ENCODE results near the gene PPP1R1C.
"Not testable (repeated sequence)": the region's sequence is repeated elsewhere in the genome, so short reads cannot be mapped to it uniquely, and the experiment has no call there.

Gene PPP1R1C, protein sequence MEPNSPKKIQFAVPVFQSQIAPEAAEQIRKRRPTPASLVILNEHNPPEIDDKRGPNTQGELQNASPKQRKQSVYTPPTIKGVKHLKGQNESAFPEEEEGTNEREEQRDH

DNA sequence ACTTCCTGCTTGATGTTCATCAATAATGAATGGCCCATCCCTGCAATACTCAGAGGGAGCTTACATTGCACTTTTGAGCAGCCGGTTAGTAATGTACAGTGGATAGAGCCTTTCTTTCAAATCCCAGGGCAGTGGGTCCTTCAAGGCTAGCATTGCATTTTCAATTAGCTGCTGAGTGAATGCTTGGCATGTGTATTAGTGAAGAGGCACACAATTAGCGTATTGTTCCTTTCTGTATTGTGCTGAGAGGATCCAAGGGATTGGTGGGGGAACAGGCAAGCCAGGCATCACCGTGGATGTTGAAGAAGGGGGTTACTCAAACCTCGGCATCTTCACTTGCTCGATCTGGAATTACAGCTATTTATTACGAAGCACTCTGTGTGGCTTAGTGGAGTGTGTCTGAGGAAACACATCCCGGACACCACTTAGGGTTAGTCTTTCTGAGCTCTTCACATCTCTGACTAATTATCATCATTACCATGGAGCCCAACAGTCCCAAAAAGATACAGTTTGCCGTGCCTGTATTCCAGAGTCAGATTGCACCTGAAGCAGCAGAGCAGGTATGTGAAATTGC, at the start of gene PPP1R1C:
PPP1R1C (plus strand) TSS at position 222 of the 574 bp plus-strand sequence; CDS start at position 480, 258 bp downstream.
- DNase-seq = no peak

DNA sequence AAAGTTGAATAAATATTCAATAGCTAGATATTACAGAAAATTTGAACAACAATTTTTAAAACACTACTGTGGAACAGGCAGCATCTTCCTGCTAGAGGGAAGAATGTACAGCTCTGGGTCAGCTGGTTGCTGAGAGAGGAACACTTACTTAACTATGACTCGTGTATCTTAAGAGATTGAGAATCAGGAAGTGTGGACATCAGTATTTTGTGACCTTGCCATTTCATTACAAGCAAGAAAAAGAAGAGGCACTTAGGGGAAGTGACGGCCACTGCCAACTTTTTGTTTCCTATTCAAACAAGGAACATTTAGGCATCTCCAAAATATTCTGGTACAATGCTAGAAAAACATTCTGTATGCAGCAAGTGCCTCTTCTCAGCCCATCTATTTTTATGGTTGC, 48.2 kb upstream of the PPP1R1C start:
- DNase-seq = no peak

DNA sequence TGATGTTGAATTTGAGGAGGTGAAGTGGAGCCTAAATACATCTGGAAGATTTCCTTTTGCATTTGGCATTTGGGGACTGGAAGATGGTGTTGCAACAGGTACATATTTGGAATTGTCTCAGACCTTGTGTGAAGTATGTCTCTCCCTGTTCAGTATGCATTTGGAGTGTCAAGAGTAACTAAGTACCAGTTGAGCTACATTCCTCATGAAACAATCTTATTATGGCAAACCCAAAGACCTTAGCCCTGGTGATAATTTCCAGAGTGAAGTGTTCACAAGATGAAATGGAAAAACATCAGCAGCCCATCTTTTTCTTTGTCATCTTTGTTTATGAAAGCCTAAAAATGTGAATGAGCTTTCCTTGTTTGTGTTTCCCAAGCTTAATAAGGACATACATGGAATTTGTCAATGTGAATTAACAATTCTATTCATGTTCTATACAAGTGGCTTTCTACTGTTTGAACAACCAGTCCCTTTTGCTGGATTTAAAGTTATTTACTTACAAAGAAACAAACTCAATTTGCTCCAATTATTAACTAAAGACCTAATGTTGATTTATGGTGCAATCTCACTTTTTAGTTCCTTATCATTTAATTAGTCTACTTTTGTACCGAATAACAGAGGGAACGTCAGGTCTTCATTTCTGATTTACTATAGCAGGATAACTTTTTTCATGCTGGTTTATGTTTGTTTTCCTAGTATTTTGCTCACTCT, 42.1 kb upstream of the PPP1R1C start:
- DNase-seq = no peak

DNA sequence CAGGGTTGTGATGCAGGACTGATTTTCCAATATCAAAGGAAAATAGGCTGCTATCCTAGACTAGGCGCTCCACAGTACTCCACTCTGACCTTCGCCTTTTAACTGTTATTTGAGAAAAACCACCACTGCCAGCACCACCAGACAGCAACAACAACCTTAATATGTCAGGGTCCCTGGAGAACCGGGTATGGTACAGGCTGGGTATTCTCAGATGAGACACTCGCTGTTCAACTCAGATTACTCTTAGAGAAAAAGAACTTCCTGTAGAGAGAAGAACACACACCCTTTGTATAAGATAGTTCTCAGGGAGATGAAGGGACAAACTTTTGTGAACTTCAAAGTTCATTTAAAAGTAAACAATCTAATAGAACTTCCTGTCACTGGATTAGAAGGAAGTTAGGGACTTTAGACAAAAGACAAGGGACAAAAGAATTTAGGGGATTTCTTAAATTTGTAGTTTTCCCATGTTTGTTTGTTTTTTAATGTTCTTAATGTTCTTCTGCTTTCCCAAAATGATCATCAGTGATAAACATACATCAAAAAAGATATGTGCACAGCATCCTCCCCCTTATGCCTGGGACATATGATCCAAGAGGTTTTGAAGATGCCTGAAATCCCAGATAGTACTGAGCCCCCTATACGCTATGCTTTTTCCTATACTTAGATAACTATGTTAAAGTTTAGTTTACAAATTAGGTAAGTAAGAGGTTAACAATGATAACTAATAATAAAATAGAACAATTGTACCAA, 41.3 kb upstream of the PPP1R1C start:
- DNase-seq = no peak

DNA sequence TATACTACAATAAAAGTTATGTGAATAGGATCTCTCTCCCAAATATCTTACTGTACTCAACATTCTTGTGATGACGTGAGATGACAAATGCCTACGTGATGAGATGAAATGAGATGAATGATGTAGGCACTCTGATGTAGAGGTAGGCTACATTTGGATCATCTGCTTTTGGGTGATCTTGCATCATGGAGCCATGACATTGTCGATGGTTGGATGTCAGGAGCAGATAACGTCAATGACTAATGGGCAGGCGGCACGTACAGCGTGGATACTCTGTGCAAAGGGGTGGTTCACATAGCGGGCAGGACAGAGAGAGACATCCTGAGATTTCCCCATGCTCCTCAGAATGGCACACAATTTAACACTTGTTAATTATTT, 40.8 kb upstream of the PPP1R1C start:
- no peak for DNase-seq

DNA sequence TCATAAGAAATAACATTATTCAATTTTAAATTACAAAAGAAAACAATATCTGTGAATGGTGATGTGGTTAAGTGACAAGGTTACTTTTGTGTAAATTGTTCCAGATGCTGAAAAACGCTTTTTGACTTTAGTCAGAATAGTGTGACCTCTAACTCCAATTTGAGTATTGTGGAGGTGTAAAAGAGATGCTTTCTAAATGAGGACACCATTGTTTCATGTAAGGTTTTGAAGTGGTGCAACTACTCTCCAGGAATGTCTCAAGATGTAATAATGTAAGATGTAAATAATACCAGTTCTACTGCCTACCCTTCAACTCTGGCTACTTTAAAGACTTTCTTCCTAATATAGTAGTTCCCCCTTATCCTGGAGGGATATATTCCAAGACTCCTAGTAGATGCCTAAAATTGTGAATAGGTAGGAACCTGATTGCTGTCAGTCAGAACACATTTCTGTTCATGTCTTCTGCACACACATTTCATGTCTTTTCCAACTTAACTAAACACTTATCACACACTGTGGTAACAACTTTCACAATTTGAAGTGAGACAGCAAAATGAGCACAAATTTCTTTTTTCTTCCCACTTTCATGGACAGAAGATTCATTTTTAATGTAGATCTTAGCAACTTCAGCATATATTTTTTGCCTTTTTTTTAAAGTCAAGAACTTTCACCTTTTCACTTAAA, 39.1 kb upstream of the PPP1R1C start:
- no peak for DNase-seq

DNA sequence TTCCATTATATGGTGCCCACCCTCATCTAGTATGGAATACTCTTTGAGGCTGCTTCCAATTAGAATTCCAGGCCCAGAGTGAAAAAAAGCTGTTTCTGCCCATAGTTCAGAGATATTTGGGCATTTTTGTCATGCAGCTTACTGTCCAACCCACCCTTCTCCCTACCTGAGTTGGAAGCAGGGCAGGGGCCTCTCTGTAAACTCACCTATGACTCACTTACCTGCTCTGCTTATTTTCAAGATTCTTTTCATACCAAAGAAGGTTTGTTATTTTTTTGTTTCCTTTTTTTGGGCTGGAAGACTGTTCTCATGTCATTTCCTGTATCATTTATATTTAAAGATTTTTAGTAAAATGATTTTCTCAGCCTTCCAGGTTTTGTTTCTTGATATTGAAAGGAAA, 38.4 kb upstream of the PPP1R1C start:
- DNase-seq = no peak

DNA sequence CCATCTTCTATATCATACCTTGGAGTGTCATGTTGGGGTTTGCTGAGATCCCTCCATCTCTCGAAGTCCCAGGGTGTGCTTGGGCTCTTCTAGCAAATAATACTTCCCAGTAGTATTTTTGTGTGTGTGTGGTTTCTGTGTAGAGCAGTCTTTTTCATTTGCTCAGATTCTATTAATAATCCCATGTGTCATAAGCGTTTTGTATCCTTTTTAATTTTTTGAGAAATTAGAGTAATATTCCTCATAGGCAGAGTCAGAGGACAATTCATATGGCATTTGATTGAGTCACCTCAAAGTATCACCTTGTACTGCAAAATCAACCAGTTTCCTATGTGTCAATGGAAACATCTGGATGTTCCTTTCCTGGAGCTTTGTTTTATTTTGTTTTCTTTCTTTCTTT, 37.4 kb upstream of the PPP1R1C start:
- DNase-seq = no peak

DNA sequence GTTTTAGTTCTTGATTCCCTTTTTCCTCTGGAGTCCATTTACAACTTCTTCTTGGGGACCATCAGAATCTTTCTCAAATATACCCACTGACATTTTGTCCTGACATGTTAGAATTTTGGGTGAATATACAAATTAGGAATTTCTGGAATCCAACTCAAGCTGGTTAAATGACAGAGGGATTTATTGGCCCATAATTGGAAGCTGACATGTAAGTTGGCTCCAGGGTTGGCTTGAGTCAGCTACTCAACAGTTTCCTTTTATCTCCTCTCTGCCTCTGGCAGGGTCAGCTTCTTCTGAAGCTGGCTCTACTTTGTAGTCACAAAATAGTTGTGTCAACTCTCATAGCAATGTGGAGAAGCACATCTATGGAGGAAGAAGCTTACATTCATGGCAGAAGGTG, 36.6 kb upstream of the PPP1R1C start:
- DNase-seq = no peak

DNA sequence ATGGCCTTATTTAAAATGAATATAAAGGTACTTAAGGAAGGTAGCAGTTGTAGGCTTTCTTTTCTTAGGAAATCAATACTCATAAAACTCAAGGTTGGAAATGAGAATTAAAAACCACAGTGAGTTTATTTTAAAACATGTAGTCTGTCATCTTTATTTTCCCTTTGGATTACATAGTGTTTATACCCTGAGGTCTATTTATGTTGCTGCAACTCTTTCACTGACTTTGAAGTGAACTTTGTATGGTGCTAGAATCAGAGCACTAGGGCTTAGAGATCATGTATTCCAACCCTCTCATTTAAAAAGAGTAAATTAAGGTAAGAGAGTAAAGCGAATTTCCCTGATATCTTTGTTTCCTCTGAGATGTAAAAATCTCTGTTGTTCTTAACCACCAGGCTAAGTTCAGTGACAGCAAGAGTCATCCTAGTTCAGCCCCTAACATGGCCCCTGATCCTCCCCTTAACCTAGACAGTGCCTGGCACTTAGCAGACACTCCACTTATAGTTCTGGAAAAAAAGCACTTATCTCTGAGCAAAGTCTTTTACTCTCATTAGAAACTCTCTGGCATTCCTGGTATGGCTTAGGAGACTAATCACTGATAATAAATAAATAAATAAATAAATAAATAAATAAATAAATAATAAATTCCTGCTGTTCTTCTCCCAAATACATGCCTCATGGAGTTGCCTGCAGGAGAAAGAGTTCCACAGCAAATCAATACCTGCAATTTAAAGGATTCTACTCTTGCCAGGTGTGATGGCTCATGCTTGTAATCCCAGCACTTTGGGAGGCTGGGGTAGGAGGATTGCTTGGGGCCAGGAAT, 33.0 kb upstream of the PPP1R1C start:
- DNase-seq = no peak

DNA sequence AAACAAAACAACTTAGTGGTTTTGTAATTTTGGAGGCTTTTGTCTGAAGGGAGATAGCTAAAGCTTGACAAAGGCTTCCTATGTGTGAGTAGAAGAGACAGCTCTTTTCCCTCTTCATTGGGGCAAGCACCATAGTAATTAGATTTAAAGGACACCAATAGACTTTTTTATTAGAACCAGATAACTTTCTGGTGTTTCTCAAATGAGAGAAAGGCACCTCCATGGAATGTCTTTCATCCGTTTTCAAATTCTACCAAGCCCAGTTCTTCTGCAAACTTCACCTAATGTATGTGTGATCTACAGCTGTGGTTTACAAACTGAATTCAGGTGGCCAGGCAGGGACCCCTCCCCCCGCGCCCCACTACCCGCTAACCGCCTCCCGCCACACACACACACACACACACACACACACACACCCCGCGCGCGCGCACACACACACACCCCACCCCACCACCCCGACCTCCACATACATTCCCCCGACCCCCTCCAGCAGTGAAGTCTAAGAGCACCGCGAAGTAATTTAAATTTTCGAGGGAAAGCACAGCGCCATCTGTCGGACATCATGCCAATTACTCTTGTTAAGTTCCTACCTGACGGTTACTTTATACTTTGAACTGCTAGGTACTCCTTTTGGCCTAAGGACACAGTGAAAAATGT, 31.6 kb upstream of the PPP1R1C start:
- DNase-seq = peak; percentile 38

DNA sequence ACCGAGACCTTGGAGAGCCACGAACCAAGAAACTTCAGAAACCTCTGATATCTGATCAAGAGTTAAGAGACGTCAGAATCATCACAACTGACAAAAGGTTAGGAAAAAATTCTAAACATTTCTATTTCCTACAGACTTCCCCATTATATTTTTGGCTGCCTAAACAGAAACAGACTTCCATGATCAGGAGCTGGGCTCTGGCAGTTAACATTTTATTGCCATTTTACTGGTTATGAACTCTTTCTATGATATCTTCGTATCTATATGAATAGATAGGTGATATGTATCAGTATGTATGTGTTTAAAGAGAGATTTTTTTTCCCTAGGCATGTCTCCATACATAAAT, 31.1 kb upstream of the PPP1R1C start:
- DNase-seq = no peak

DNA sequence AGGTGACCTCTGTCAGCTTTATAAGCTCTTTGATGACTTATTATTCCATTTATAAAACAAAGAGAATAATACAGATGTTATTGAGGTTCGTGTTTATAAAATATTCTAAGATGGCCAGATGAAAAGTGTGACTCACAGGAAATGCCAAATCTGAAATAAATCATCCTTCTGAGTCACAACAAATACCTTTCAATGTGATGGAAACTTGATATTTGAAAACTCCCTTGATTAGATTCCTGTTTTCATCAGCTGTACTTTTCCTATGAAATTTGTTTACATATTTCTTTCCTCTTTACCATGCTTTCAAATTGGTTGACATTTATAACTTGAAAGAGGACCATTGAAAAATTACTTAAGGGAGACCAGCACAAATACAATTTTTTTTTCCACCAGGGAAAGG, 30.6 kb upstream of the PPP1R1C start:
- DNase-seq = no peak

DNA sequence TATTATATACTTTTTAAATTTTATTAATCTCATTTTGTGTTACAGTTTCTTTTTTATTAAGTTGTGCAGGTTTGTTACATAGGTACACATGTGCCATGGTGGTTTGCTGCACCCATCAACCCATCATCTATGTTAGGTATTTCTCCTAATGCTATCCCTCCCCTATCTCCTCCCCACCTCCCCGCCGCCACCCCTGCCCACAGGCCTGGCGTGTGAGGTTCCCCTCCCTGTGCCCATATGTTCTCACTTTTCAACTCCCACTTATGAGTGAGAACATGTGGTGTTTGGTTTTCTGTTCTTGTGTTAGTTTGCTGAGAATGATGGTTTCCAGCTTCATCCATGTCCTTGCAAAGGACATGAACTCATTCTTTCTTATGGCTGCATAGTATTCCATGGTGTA, 29.8 kb upstream of the PPP1R1C start:
- DNase-seq = not testable (repeated sequence)

DNA sequence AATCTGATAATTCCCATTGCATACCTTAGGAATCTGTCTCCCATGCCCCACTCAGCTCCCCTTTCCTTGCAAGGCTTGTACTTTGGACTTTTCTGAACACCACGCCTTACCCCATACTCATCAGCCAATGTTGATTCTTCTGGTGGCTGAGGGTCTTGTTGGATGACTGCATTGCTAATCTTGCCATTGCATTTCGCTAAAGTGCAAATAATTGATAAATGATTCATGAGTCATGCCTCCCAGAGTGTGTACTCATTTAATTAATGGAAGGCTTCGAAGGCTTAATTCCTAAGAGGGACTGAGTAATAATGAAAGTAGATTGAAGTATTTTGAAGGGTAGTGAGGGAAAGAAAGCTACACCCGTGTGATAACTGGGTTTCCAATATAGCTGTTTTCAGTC, 28.0 kb upstream of the PPP1R1C start:
- DNase-seq = no peak

DNA sequence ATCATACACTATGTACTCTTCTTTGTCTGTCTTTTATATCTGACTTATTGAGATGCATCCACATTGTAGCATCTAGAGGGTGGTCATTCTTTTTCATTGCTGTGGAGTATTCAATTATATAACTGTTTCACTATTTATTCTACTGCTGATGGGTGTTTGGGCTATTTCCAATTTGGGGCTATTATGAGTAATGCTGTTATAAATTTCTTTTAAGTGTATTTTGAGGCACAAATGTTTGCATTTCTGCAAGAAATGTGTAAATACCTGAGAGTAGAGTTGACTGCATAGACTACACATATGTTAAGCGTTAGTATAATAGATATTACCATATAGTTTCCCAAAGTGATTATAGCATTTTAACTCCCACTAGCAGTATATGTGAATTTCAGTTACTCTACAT, 26.9 kb upstream of the PPP1R1C start:
- DNase-seq = no peak

DNA sequence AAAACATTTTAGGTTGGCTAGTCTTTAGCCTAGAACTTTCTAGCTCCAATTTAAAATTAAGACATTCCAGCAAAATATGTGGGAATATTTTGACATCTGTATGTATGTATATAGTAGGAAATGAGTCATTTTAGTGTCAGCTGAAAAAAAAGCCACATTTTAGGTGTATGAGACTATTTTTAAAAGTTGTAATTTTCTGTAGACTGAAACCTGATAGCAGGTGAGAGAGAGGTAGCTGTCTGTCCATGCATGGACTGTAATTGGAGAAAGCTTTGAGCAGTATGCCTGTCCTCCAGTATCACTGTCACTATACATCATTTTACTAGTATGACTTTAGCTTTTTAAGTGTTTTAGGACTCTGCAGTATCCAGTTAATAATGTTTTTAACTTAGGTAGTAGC, 26.1 kb upstream of the PPP1R1C start:
- no peak for DNase-seq

DNA sequence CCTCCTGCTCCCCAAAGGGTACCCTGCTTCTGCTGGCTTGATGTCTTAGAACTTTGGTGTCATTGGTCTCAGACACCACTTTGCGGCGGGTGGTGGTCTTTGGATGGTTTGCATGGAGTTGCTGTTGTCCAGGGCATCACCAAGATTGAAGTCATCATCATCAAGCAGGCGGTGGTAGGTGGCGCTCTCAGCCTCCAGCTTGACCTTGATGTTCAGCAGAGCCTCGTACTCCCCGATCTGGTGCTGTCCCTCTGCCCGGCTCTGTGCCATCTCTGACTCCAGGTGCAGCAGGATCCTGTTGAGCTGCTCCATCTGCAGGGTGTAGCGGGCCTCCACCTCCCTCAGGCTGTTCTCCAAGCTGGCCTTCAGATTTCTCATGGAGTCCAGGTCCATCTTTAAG, 24.5 kb upstream of the PPP1R1C start:
- DNase-seq = not testable (repeated sequence)

DNA sequence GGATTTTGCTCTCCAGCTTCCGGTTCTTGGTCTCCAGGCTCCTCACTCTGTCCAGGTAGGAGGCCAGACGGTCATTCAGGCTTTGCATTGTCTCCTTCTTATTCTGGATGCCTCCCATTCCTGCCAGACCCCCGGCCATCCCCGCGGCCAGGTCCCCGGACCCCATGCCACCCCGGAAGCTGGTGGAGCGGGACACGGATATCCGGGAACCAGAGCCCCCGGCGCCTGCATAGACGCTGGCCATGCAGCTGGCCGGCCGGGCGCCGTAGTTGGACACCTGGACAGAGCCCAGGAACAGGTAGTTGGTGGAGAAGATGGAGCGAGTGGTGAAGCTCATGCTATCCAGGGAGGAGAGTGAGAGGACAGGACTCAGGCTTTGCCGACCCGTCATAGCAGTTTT, 23.5 kb upstream of the PPP1R1C start:
- DNase-seq = no peak

DNA sequence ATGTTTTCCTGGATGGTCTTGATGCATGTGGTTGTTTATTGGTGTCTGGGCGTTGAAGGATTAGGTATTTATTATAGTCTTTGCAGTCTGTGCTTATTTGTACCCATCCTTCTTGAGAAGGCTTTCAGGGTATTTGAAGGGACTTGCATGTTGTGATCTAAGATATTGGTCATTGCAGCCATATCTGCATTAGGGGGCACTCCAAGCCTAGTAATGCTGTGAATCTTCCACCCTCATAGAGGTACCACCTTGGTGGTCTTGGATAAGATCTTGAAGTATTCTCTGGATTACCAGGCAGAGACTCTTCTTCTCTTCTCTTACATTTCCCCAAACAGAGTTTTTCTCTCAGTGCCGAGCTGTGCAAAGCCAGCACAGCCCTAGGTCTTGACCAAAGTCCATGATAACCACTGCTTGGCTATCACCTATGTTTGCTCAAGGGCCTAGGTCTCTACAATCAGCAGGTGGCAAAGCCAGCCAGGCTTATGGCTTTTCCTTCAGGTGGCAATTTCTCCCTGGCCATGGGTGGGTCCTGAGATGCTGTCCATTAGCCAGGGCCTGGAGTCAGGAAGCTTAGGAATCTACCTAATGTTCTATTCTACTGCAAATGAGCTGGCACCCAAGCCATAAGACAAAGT, 15.4 kb upstream of the PPP1R1C start:
- no peak for DNase-seq

DNA sequence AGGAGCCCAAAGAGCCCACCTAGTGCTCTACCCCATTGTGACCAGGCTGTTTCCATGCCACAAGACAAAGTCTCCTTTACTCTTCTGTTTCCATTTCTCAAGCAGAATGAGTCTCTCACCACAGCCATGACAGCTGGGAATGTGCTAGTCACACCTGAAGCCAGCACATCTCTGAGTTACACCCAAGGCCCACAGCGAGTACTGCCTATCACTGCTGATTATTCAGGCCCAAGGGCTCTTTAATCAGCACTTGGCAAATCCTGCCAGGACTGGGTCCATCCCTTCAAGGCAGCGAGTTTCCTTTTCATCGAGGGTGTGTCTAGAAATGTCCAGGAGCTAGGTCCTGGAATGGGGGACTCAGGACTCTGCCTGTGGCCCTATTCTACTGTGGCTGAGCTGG, 14.6 kb upstream of the PPP1R1C start:
- DNase-seq = no peak

Data from stimulated activated CD4-positive, alpha-beta T cell treated with anti-CD3 and anti-CD28 coated beads, Interleukin-1b, Interleukin-23, amount 100 ng/mL, for 48 hours (primary cell).